ENCODE data around the gene GNG11.

GNG11 gene

DNA sequence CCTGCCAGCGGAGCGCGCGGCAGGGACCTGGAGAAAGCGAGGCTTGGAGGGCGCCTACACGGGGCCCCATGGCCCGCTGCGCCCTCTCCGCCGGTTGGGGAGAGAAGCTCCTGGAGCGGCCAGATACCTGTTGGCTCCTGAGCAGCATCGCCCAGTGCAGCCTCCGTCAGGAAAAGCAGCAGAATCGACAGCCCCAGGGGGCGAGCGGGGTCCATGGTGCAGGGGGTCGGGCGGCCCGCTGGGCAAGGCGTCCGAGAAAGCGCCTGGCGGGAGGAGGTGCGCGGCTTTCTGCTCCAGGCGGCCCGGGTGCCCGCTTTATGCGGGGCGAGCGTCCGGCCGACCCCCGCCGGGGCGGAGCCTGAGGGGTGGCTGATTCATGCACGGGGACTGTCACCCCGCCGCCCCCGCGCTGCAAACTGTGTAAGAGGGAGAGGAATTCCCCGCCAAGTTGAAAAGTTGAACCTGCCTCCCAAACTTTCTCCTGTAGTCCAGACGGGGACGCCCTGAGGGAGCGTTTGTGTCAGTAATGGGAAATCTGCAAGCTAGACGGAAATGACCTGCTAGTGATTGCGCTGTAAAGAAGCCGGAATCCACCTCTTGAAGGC, 31.0 kb upstream of the GNG11 start, which contains the start of gene TFPI2:
Gene TFPI2 (minus strand): TSS at position 290 of the 605 bp plus-strand sequence. CDS start 75 bp downstream, at position 215.
- Histone ChIP-seq H3K9me3 (no peaks in the 10 kb centered on the region), H3K4me1 (peaks cover 0 to 10% (median 4%) of the 10 kb centered on the region in 4 donors), H3K27me3 (no peaks in the 10 kb centered on the region), H3K36me3 (no peaks in the 10 kb centered on the region), H3K4me3 (peak within 1 kb of the TSS; percentile 63), H3K27ac (peak within 1 kb of the TSS in 1 of 2 donors; percentile 57)
- TF ChIP-seq, protein P1, sequence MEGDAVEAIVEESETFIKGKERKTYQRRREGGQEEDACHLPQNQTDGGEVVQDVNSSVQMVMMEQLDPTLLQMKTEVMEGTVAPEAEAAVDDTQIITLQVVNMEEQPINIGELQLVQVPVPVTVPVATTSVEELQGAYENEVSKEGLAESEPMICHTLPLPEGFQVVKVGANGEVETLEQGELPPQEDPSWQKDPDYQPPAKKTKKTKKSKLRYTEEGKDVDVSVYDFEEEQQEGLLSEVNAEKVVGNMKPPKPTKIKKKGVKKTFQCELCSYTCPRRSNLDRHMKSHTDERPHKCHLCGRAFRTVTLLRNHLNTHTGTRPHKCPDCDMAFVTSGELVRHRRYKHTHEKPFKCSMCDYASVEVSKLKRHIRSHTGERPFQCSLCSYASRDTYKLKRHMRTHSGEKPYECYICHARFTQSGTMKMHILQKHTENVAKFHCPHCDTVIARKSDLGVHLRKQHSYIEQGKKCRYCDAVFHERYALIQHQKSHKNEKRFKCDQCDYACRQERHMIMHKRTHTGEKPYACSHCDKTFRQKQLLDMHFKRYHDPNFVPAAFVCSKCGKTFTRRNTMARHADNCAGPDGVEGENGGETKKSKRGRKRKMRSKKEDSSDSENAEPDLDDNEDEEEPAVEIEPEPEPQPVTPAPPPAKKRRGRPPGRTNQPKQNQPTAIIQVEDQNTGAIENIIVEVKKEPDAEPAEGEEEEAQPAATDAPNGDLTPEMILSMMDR (IDR thresholded peaks at IDR 0.05) = no peak
- peak in 1 of 2 donors; percentile 65 for DNase-seq
- intact Hi-C loops (cut with DNase I; ENCODE audit: low total_unique reads) = loop anchor here (10.0 kb wide), 1 partner anchor 184 kb away; no protein-coding TSS in a partner anchor

DNA sequence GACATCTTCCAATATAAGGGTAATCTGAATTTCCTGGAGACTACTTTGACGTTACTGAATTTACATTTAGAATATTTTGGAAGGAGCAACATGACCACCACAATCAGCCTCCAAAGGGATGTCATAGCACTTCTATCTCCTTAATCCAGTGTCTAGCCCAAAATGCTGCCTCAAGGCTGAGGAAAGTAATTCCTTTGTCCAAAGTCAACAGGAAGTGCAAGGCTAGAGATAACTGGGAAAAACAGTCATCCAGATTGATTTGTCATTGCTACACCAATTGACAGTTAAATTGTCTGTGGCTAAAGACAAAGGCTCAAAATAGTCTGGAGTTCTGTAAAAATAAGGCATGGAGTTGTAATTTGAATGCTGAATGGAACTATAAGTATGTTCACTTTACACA, 27.1 kb upstream of the GNG11 start:
- Histone ChIP-seq H3K27ac (no peak overlapping the region), H3K9me3 (no peaks in the 10 kb centered on the region), H3K4me1 (peaks cover 0 to 10% (median 4%) of the 10 kb centered on the region in 4 donors), H3K36me3 (no peaks in the 10 kb centered on the region), H3K27me3 (no peaks in the 10 kb centered on the region), H3K4me3 (no peak overlapping the region)
- TF ChIP-seq, protein P1 (IDR thresholded peaks at IDR 0.05) = no peak
- intact Hi-C loops (cut with DNase I; ENCODE audit: low total_unique reads) = loop anchor here (10.0 kb wide), 1 partner anchor 180 kb away; no protein-coding TSS in a partner anchor
- no peak for DNase-seq

DNA sequence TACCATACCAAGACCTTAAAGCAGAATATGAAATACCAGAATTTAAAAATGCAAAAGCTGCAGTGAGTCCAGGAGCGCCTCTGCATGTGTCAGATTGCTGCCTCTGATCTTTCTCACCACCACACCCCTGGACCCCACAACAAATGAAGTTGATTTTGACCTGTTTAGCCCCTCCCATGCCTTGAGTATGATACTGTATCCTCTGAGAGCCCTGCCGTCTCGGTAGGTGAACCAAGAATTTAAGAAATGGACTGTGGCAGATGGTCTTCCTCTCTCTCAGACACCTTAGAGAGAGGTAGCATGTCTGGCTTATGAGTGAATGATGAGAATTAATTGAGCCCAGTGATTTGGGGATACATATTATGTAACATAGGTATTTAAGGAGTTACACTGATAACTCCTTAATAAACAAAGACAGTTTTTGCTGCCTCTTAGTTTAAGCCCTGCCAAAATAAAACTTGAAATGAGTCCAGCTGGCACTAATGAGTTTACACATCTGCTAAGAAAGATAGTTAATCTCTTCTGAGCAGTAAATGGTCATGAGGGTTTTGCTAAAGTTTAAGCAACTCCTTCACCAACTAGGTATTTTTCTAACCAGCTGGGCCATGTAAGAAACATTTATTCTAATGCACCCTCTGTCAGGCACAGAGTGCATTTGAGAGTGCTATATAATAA, 26.4 kb upstream of the GNG11 start:
- Histone ChIP-seq H3K27me3 (no peaks in the 10 kb centered on the region), H3K27ac (no peak overlapping the region), H3K4me3 (no peak overlapping the region), H3K4me1 (peaks cover 0 to 7% (median 3%) of the 10 kb centered on the region in 4 donors), H3K9me3 (no peaks in the 10 kb centered on the region), H3K36me3 (no peaks in the 10 kb centered on the region)
- no peak for DNase-seq
- TF ChIP-seq, protein P1 (IDR thresholded peaks at IDR 0.05) = no peak
- intact Hi-C loops (cut with DNase I; ENCODE audit: low total_unique reads) = loop anchor here (10.0 kb wide), 1 partner anchor 180 kb away; no protein-coding TSS in a partner anchor

DNA sequence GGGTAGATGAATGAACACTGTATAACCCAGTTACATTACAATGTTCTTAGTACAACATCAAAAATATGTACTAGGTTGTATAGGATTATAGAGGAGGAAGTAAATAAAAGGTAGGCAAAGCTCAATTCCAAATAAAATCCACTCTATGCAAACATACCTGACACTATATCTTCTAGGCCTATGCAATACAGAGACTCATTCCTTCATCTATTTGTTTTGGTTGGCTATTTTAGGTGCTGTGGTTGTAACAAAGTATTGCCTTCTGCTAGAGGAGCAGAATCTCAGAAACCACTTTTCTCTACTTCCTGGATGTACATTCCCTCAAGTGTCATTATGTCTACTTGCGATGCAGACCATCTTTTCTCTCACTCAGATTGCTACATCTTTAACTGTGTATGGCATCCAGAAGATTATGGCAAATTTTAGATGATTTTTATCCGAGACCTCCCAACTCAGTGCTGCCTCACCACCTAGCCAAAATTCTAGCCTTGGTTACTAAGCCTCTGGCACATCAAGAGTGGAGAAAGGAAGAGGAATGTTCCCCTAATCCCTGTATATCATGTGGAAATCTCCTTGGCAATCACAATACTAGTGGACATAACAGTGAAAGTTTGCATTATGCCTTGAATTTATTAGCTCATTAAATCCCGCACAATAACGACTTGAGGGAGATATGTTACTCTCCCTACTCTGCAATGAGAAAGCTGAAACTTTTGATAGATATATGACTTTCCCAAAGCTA, 25.5 kb upstream of the GNG11 start:
- intact Hi-C loops (cut with DNase I; ENCODE audit: low total_unique reads) = loop anchor here (10.0 kb wide), 1 partner anchor 179 kb away; no protein-coding TSS in a partner anchor

DNA sequence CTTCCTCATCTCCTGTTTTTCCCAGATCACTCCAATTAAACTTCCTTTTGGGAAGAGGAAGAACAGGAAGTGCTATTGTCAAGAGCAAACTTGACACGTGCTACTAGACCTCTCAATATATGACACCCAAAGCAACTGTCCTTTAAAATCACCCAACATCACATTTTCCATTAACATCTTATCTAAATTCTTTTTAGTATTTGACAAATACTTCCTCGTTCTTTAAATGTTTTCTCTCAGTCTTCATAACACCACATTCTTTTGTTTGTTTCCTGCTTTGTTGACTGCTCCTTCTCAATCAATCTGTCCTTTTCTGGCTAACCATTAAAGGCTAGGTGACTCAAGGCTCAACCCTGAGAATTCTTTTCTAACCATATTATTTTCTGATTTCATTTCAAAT, 23.9 kb upstream of the GNG11 start:
- Histone ChIP-seq H3K9me3 (no peaks in the 10 kb centered on the region), H3K4me3 (no peak overlapping the region), H3K27ac (no peak overlapping the region), H3K36me3 (no peaks in the 10 kb centered on the region), H3K4me1 (no peaks in the 10 kb centered on the region), H3K27me3 (no peaks in the 10 kb centered on the region)
- DNase-seq = no peak
- TF ChIP-seq, protein P1 (IDR thresholded peaks at IDR 0.05) = no peak
- intact Hi-C loops (cut with DNase I; ENCODE audit: low total_unique reads) = loop anchor here (10.0 kb wide), 1 partner anchor 177 kb away; no protein-coding TSS in a partner anchor

More for the DNA sequence above, 25.5 kb upstream of the GNG11 start:
- no peak overlapping the region for H3K27ac ChIP-seq
- no peaks in the 10 kb centered on the region for H3K9me3 ChIP-seq
- H3K27me3 ChIP-seq = no peaks in the 10 kb centered on the region
- H3K36me3 ChIP-seq = no peaks in the 10 kb centered on the region
- H3K4me3 ChIP-seq = no peak overlapping the region
- H3K4me1 ChIP-seq = no peaks in the 10 kb centered on the region
- no peak for DNase-seq
- TF ChIP-seq, protein P1 (IDR thresholded peaks at IDR 0.05) = no peak

Data from tibial artery (tissue), 4 donors.